ENCODE data around the gene OR13J1. TPM values are rescaled to one million over a fixed set of nuclear protein-coding genes. Genes with fewer than 3 reads are reported as not detected.

The OR13J1 gene
- total RNA-seq, 2 experiments from 2014 or later: not detected

- ATAC-seq (ENCODE audit: poor library complexity) (no peak), DNase-seq (no peak)
- Histone ChIP-seq H3K36me3 (ENCODE audit: insufficient read depth, low read length) (no peaks in the 10 kb centered on the region), H3K27me3 (ENCODE audit: control insufficient read depth in 1 of 2, insufficient read depth in 2 of 2, low read length in 2 of 2) (no peaks in the 10 kb centered on the region), H3K9me3 (ENCODE audit: control insufficient read depth in 1 of 2, insufficient read depth in 1 of 2, low read length in 2 of 2) (no peaks in the 10 kb centered on the region), H3K4me1 (ENCODE audit: insufficient read depth, low read length) (peaks cover 67% of the 10 kb centered on the region), H3K4me3 (ENCODE audit: low read length) (no peak overlapping the region), H3K27ac (ENCODE audit: low read depth in 1 of 2, low read length in 2 of 2) (no peak overlapping the region)
- TF ChIP-seq CTCF (IDR thresholded peaks at IDR 0.05): no peak
- Mint-ChIP-seq H3K4me1 (ENCODE audit: low read depth) (peaks cover 64% of the 10 kb centered on the region), H3K36me3 (ENCODE audit: low read depth) (no peaks in the 10 kb centered on the region), H3K9me3 (no peaks in the 10 kb centered on the region), H3K4me3 (no peak overlapping the region), H3K27ac (peak overlapping the region; percentile 20), H3K27me3 (peaks cover 3% of the 10 kb centered on the region)
- intact Hi-C loops (cut with DNase I, micrococcal nuclease): no loop called here
- CTCF ChIA-PET: no interaction called here
- POLR2A ChIA-PET: no interaction called here
Measured at GRCh38 chr9:35905051-35905781, 35.0 kb upstream of the OR13J1 start.

GRCh38 chr9:35904338-35904737, 34.1 kb upstream of the OR13J1 start:
- intact Hi-C loops (cut with DNase I, micrococcal nuclease): no loop called here
- no peak for TF ChIP-seq CTCF (IDR thresholded peaks at IDR 0.05)
- Histone ChIP-seq H3K4me3 (ENCODE audit: low read length) (no peak overlapping the region), H3K9me3 (ENCODE audit: control insufficient read depth in 1 of 2, insufficient read depth in 1 of 2, low read length in 2 of 2) (no peaks in the 10 kb centered on the region), H3K27me3 (ENCODE audit: control insufficient read depth in 1 of 2, insufficient read depth in 2 of 2, low read length in 2 of 2) (no peaks in the 10 kb centered on the region), H3K4me1 (ENCODE audit: insufficient read depth, low read length) (peaks cover 59% of the 10 kb centered on the region), H3K27ac (ENCODE audit: low read depth in 1 of 2, low read length in 2 of 2) (no peak overlapping the region), H3K36me3 (ENCODE audit: insufficient read depth, low read length) (no peaks in the 10 kb centered on the region)
- no peak for ATAC-seq (ENCODE audit: poor library complexity)
- Mint-ChIP-seq H3K4me1 (ENCODE audit: low read depth) (peaks cover 58% of the 10 kb centered on the region), H3K36me3 (ENCODE audit: low read depth) (no peaks in the 10 kb centered on the region), H3K4me3 (no peak overlapping the region), H3K27me3 (peaks cover 3% of the 10 kb centered on the region), H3K27ac (no peak overlapping the region), H3K9me3 (no peaks in the 10 kb centered on the region)
- ChIA-PET CTCF (no interaction called here), POLR2A (no interaction called here)
- no peak for DNase-seq

GRCh38 chr9:35903049-35903448, 32.8 kb upstream of the OR13J1 start:
- POLR2A ChIA-PET: interaction anchor here (0.7 to 1.2 kb wide), 4 partner anchors 8 to 41 kb away, joined by 3 to 4 read pairs (median 3); no protein-coding TSS in a partner anchor
- Mint-ChIP-seq H3K9me3 (no peaks in the 10 kb centered on the region), H3K4me3 (no peak overlapping the region), H3K27ac (no peak overlapping the region), H3K4me1 (ENCODE audit: low read depth) (peaks cover 45% of the 10 kb centered on the region), H3K27me3 (peaks cover 3% of the 10 kb centered on the region), H3K36me3 (ENCODE audit: low read depth) (no peaks in the 10 kb centered on the region)
- DNase-seq: peak in 6 of 14 experiments; percentile 23 to 80 (median 64)
- Histone ChIP-seq H3K4me3 (ENCODE audit: low read length) (no peak overlapping the region), H3K27me3 (ENCODE audit: control insufficient read depth in 1 of 2, insufficient read depth in 2 of 2, low read length in 2 of 2) (no peaks in the 10 kb centered on the region), H3K9me3 (ENCODE audit: control insufficient read depth in 1 of 2, insufficient read depth in 1 of 2, low read length in 2 of 2) (no peaks in the 10 kb centered on the region), H3K27ac (ENCODE audit: low read depth in 1 of 2, low read length in 2 of 2) (no peak overlapping the region), H3K36me3 (ENCODE audit: insufficient read depth, low read length) (no peaks in the 10 kb centered on the region), H3K4me1 (ENCODE audit: insufficient read depth, low read length) (peaks cover 46% of the 10 kb centered on the region)
- CTCF ChIA-PET: interaction anchor here (0.6 to 3.0 kb wide), 5 partner anchors 9 to 121 kb away, joined by 3 to 24 read pairs (median 6); no protein-coding TSS in a partner anchor
- TF ChIP-seq CTCF (IDR thresholded peaks at IDR 0.05): peak; percentile 88
- intact Hi-C loops (cut with DNase I, micrococcal nuclease): loop anchor here (1.0 kb wide), 2 partner anchors 42 to 120 kb away; no protein-coding TSS in a partner anchor
- peak; percentile 84 for ATAC-seq (ENCODE audit: poor library complexity)
